Fibroblast of lung (primary cell): ENCODE results near the gene OLFML1. TPM values are rescaled to one million over a fixed set of nuclear protein-coding genes. Genes with fewer than 3 reads are reported as not detected.
A peak's percentile ranks its signal among the peaks of the same experiment; 100 is the strongest.

Experiments used
- DNase-seq, 2 donors: peaks; one replicate each; pipeline versions ENCODE4 v3.0.0 to v3.0.0-alpha.2; 2010; ENCODE audit warnings: low read depth in 2 of 2
- H2AFZ ChIP-seq: 2 replicates; pipeline ENCODE4 v1.5.1; 2012; ENCODE audit warnings: low read length, control low read depth, inconsistent platforms
- H3K27ac ChIP-seq: 2 replicates; pipeline ENCODE4 v1.5.1; 2011; ENCODE audit warnings: low read length, control low read depth; ENCODE audit not compliant: insufficient read depth
- H3K27me3 ChIP-seq: 2 replicates; pipeline ENCODE4 v1.5.1; 2011; ENCODE audit warnings: mild to moderate bottlenecking, low read length; ENCODE audit not compliant: control insufficient read depth, insufficient read depth
- H3K36me3 ChIP-seq: 2 replicates; pipeline ENCODE4 v1.5.1; 2011; ENCODE audit warnings: low read length; ENCODE audit not compliant: control insufficient read depth, insufficient read depth
- H3K4me1 ChIP-seq: 2 replicates; pipeline ENCODE4 v1.5.1; 2011; ENCODE audit warnings: low read length; ENCODE audit not compliant: control insufficient read depth, insufficient read depth; ENCODE audit errors: extremely low read depth
- H3K4me2 ChIP-seq: 2 replicates; pipeline ENCODE4 v1.5.1; 2011; ENCODE audit warnings: low read length, control low read depth; ENCODE audit not compliant: insufficient read depth; ENCODE audit errors: extremely low read depth
- H3K4me3 ChIP-seq, 4 experiments: fragments of 200-600 bp in 1 of 4; sonication (generic) in 1 of 4; replicated peaks in 1 of 4; 2 replicates each; pipeline ENCODE4 v1.5.1; 2011 to 2016; ENCODE audit warnings: low read length in 4 of 4, low read depth in 3 of 4, mild to moderate bottlenecking in 3 of 4, control low read depth in 2 of 4, inconsistent platforms in 1 of 4, mixed read lengths in 1 of 4; ENCODE audit not compliant: insufficient read depth in 1 of 4; ENCODE audit errors: control extremely low read depth in 1 of 4
- H3K79me2 ChIP-seq: 2 replicates; pipeline ENCODE4 v1.5.1; 2012; ENCODE audit warnings: mild to moderate bottlenecking, low read length, inconsistent platforms; ENCODE audit not compliant: control insufficient read depth, insufficient read depth
- H3K9ac ChIP-seq: 2 replicates; pipeline ENCODE4 v1.5.1; 2011; ENCODE audit warnings: mild to moderate bottlenecking, low read length, control low read depth; ENCODE audit not compliant: insufficient read depth
- H3K9me3 ChIP-seq: 2 replicates; pipeline ENCODE4 v1.5.1; 2012; ENCODE audit warnings: low read depth, low read length; ENCODE audit not compliant: control insufficient read depth, insufficient read depth
- H4K20me1 ChIP-seq: 2 replicates; pipeline ENCODE4 v1.5.1; 2011; ENCODE audit warnings: low read length; ENCODE audit not compliant: control insufficient read depth, insufficient read depth; ENCODE audit errors: extremely low read depth
- CTCF ChIP-seq, 2 donors: IDR thresholded peaks in 1 of 2; conservative IDR thresholded peaks in 1 of 2; 1 replicate in 1 of 2; 2 replicates in 1 of 2; pipeline ENCODE4 v1.5.1; 2011 to 2012; ENCODE audit warnings: low read length in 2 of 2, control low read depth in 1 of 2, inconsistent platforms in 1 of 2, low read depth in 1 of 2, mild to moderate bottlenecking in 1 of 2
- EZH2 ChIP-seq: IDR thresholded peaks from 2 replicates; pipeline ENCODE4 v1.5.1; 2012; ENCODE audit warnings: low read length, control low read depth, mild to moderate bottlenecking; ENCODE audit errors: missing control alignments
- polyA plus RNA-seq, 2 donors: library from polyadenylated mRNA; depleted of rRNA in 1 of 2; stranded (reverse) in 1 of 2; unstranded in 1 of 2; fragments of >200 nt; gene quantifications; 2 replicates each; pipeline ENCODE4 v1.2.1, GENCODE V29; 2011 to 2012; ENCODE audit warnings: missing spikeins in 1 of 2
- total RNA-seq: library from RNA; depleted of rRNA; stranded (reverse); fragments of >200 nt; gene quantifications from 2 replicates; pipeline ENCODE4 v1.2.1, GENCODE V29; 2014

Gene OLFML1
- total and polyA plus RNA-seq, 2 donors (not counting 1 experiment from before 2014, with no cell fraction given), result 22.8 to 183 TPM

GRCh38 chr11:7488681-7489080 lies 3.4 kb downstream of the OLFML1 start:
- Histone ChIP-seq H3K27ac (no peak overlapping the region), H3K4me3 (no peak overlapping the region), H3K27me3 (no peaks in the 10 kb centered on the region), H3K9me3 (no peaks in the 10 kb centered on the region), H2AFZ (no peak overlapping the region), H3K4me2 (no peak overlapping the region), H3K4me1 (peaks cover 12% of the 10 kb centered on the region), H3K36me3 (peaks cover 3% of the 10 kb centered on the region), H3K79me2 (peaks cover 11% of the 10 kb centered on the region), H4K20me1 (no peaks in the 10 kb centered on the region), H3K9ac (no peak overlapping the region)
- TF ChIP-seq CTCF (conservative IDR thresholded peaks at IDR 0.05 in 1 of 2, IDR thresholded peaks at IDR 0.05 in 1 of 2; ENCODE audit: low read depth in 1 of 2, low read length in 2 of 2) (no peak), EZH2 (no peak)
- no peak for DNase-seq

- Histone ChIP-seq H3K79me2 (peaks cover 11% of the 10 kb centered on the region), H3K27me3 (no peaks in the 10 kb centered on the region), H3K4me3 (no peak overlapping the region), H3K4me1 (peaks cover 12% of the 10 kb centered on the region), H3K4me2 (no peak overlapping the region), H4K20me1 (no peaks in the 10 kb centered on the region), H3K36me3 (peaks cover 3% of the 10 kb centered on the region), H3K27ac (peak overlapping the region; percentile 12), H2AFZ (no peak overlapping the region), H3K9ac (no peak overlapping the region), H3K9me3 (no peaks in the 10 kb centered on the region)
- DNase-seq, result no peak
- TF ChIP-seq CTCF (conservative IDR thresholded peaks at IDR 0.05 in 1 of 2, IDR thresholded peaks at IDR 0.05 in 1 of 2; ENCODE audit: low read depth in 1 of 2, low read length in 2 of 2), result no peak
- no peak for TF ChIP-seq EZH2
Measured at GRCh38 chr11:7489376-7489775, 4.1 kb downstream of the OLFML1 start.

- Histone ChIP-seq H3K36me3 (peaks cover 3% of the 10 kb centered on the region), H3K27me3 (no peaks in the 10 kb centered on the region), H3K27ac (peak overlapping the region; percentile 66), H3K4me1 (peaks cover 12% of the 10 kb centered on the region), H3K79me2 (peaks cover 11% of the 10 kb centered on the region), H2AFZ (peak overlapping the region; percentile 10), H4K20me1 (no peaks in the 10 kb centered on the region), H3K9ac (no peak overlapping the region), H3K9me3 (no peaks in the 10 kb centered on the region), H3K4me2 (peak overlapping the region; percentile 59), H3K4me3 (no peak overlapping the region)
- TF ChIP-seq EZH2 (no peak), CTCF (conservative IDR thresholded peaks at IDR 0.05 in 1 of 2, IDR thresholded peaks at IDR 0.05 in 1 of 2; ENCODE audit: low read depth in 1 of 2, low read length in 2 of 2) (no peak)
- DNase-seq, result peak; percentile 8 to 76
Measured at GRCh38 chr11:7490054-7490453, 4.7 kb downstream of the OLFML1 start.
